K562 (cell line): ENCODE data around the gene CELF6. TPM values are rescaled to one million over a fixed set of nuclear protein-coding genes. Genes with fewer than 3 reads are reported as not detected.

Experiments
- ATAC-seq: fragments of 200-7000 bp; cut with Tn5 transposase; 3 replicates; pipeline ENCODE4 v1.9.1; 2020; ENCODE audit warnings: moderate library complexity
- BruUV-seq: library from RNA; stranded (reverse); fragments of 400-500 nt; replicated peaks from 2 replicates; lab custom pipeline; 2021; lab: Mats Ljungman, UMichigan
- CTCF ChIA-PET: fragments of 300-600 bp; formaldehyde crosslinking; extraction: SDS; loops from one replicate; lab custom pipeline; 2021; ENCODE audit warnings: low intra/inter-chr PET ratio; lab: Yijun Ruan, JAX
- POLR2A ChIA-PET: fragments of 300-600, 350-650 bp; sonication (Branson Sonifier 250); formaldehyde crosslinking; extraction: SDS; loops from one replicate; lab custom pipeline; 2021; ENCODE audit warnings: antibody characterized with exemption, inconsistent platforms; lab: Yijun Ruan, JAX
- DNase-seq, 4 experiments: peaks; one replicate each; pipeline versions ENCODE4 v3.0.0 to v3.0.0-alpha.2; 2011 to 2018; ENCODE audit warnings: low spot score in 3 of 4, mixed read lengths in 3 of 4; ENCODE audit errors: extremely low read depth in 1 of 4
- FAIRE-seq: peaks from 2 replicates; lab custom pipeline; 2011; peaks lifted over from hg19 to GRCh38; lab: Jason Lieb, UNC
- H2AFZ ChIP-seq: 2 replicates; pipeline ENCODE4 v1.6.0; 2011; ENCODE audit warnings: low read depth, low read length, control low read depth, inconsistent platforms
- H3K27ac ChIP-seq: fragments of 200-600 bp; 3 replicates; pipeline ENCODE4 v1.8.0; 2011; ENCODE audit warnings: low read depth, mild to moderate bottlenecking, control low read depth, inconsistent platforms, low read length, moderate library complexity, mixed read lengths; ENCODE audit errors: extremely low read depth
- H3K27me3 ChIP-seq, 2 experiments: fragments of 300-600 bp in 1 of 2; 2 replicates in 1 of 2; 3 replicates in 1 of 2; pipeline versions ENCODE4 v1.6.0 to v1.8.0; 2011; ENCODE audit warnings: inconsistent platforms in 2 of 2, low read length in 2 of 2, mild to moderate bottlenecking in 1 of 2, mixed read lengths in 1 of 2, moderate library complexity in 1 of 2; ENCODE audit not compliant: control insufficient read depth in 2 of 2, insufficient read depth in 2 of 2
- H3K36me3 ChIP-seq: fragments of 300-600 bp; 3 replicates; pipeline ENCODE4 v1.8.0; 2011; ENCODE audit warnings: mild to moderate bottlenecking, low read length, inconsistent platforms; ENCODE audit not compliant: control insufficient read depth, insufficient read depth
- H3K4me1 ChIP-seq, 2 experiments: fragments of 200-600 bp in 1 of 2; replicated peaks in 1 of 2; 2 replicates in 1 of 2; 3 replicates in 1 of 2; pipeline versions ENCODE4 v1.5.1 to v1.8.0; 2011; ENCODE audit warnings: inconsistent platforms in 2 of 2, low read length in 2 of 2, mild to moderate bottlenecking in 1 of 2, mixed read lengths in 1 of 2, moderate library complexity in 1 of 2; ENCODE audit not compliant: control insufficient read depth in 2 of 2, insufficient read depth in 2 of 2
- H3K4me2 ChIP-seq: 2 replicates; pipeline ENCODE4 v1.6.1; 2011; ENCODE audit warnings: low read length, control low read depth, inconsistent platforms, mixed read lengths; ENCODE audit not compliant: insufficient read depth
- H3K4me3 ChIP-seq: fragments of 200-600 bp; sonication (generic), shearing (Covaris generic); 2 replicates; pipeline ENCODE4 v1.5.1; 2016; ENCODE audit warnings: control low read depth, inconsistent platforms
- H3K79me2 ChIP-seq: fragments of 200-600 bp; 3 replicates; pipeline ENCODE4 v1.8.0; 2011; ENCODE audit warnings: low read length, inconsistent platforms; ENCODE audit not compliant: control insufficient read depth, insufficient read depth
- H3K9ac ChIP-seq, 2 experiments: 2 replicates each; pipeline versions ENCODE4 v1.6.0 to v1.6.1; 2011; ENCODE audit warnings: low read depth in 2 of 2, low read length in 2 of 2, control low read depth in 1 of 2, inconsistent platforms in 1 of 2, mild to moderate bottlenecking in 1 of 2, mixed read lengths in 1 of 2; ENCODE audit not compliant: insufficient read depth in 1 of 2
- H3K9me1 ChIP-seq: one replicate; pipeline ENCODE4 v1.6.0; 2011; ENCODE audit warnings: inconsistent platforms, mild to moderate bottlenecking, low read length, moderate library complexity; ENCODE audit not compliant: control insufficient read depth, insufficient read depth
- H3K9me3 ChIP-seq: replicated peaks from 2 replicates; pipeline ENCODE4 v1.5.1; 2011; ENCODE audit warnings: low read depth, low read length, inconsistent platforms; ENCODE audit not compliant: control insufficient read depth, insufficient read depth
- H4K20me1 ChIP-seq: replicated peaks from 2 replicates; pipeline ENCODE4 v1.6.1; 2011; ENCODE audit warnings: low read length, inconsistent platforms, mixed read lengths; ENCODE audit not compliant: control insufficient read depth, insufficient read depth
- CBFA2T3 ChIP-seq: fragments of 450-650 bp; IDR thresholded peaks from 2 replicates; pipeline ENCODE4 v1.6.1; 2017
- CBX8 ChIP-seq: fragments of 200-600 bp; sonication (generic); IDR thresholded peaks from 2 replicates; pipeline ENCODE4 v1.6.1; 2012; ENCODE audit warnings: borderline replicate concordance, mixed run types, low read depth, mild to moderate bottlenecking, moderate library complexity, mixed read lengths, low read length, control low read depth, inconsistent platforms; ENCODE audit not compliant: poor library complexity, severe bottlenecking; ENCODE audit errors: extremely low read depth
- FOS ChIP-seq: IDR thresholded peaks from 3 replicates; pipeline ENCODE4 v1.6.1; 2011; ENCODE audit not compliant: insufficient read length; ENCODE audit errors: extremely low read depth
- FOSL1 ChIP-seq: fragments of 200-800 bp; sonication (Bioruptor generic); conservative IDR thresholded peaks from 2 replicates; pipeline ENCODE4 v1.6.1; 2016; ENCODE audit warnings: missing genetic modification characterization, missing compliant biosample characterization
- FOXM1 ChIP-seq, 2 experiments: fragments of 450-650 bp in 1 of 2; sonication (generic) in 1 of 2; formaldehyde crosslinking in 1 of 2; IDR thresholded peaks; 2 replicates each; pipeline versions ENCODE4 v1.6.1 to v1.9.0; 2017 to 2022; ENCODE audit warnings: low read depth in 2 of 2, mild to moderate bottlenecking in 2 of 2, missing genetic modification reagents in 1 of 2, moderate library complexity in 1 of 2
- TAL1 ChIP-seq: fragments of 450-650 bp; IDR thresholded peaks from 2 replicates; pipeline ENCODE4 v1.6.1; 2016; ENCODE audit warnings: mild to moderate bottlenecking
- in situ Hi-C: fragments of 300-500 bp; cut with MboI; formaldehyde crosslinking; loops from 4 replicates; pipeline ENCODE4 v1.15.0; 2018; ENCODE audit warnings: inconsistent platforms, mixed read lengths
- intact Hi-C: fragments of 100-400 bp; cut with micrococcal nuclease; formaldehyde crosslinking; loops from 2 replicates; pipeline ENCODE4 v1.14.2; 2022
- polyA plus RNA-seq, 8 experiments: library from polyadenylated mRNA; depleted of rRNA in 4 of 8; stranded (reverse) in 5 of 8; unstranded in 3 of 8; fragments of >200 nt; fragmentation: Nextera tagmentation in 2 of 8; fragmentation: Illumina TruSeq in 1 of 8; extraction: Ambion mirVana in 2 of 8; extraction: Trizol in 1 of 8; gene quantifications; 2 replicates each; pipeline versions ENCODE4 v1.2.1 to v1.2.3, GENCODE V29; 2011 to 2014; ENCODE audit warnings: inconsistent platforms in 1 of 8, missing spikeins in 1 of 8
- total RNA-seq, 7 experiments: library from RNA; depleted of rRNA in 6 of 7; stranded (reverse); fragments of >200 nt in 6 of 7; fragmentation: Illumina TruSeq in 2 of 7; extraction: Trizol in 2 of 7; gene quantifications; 2 replicates each; pipeline versions ENCODE4 v1.2.1 to v1.2.3, GENCODE V29; 2011 to 2021; ENCODE audit warnings: low replicate concordance in 1 of 7
- TF ChIP-seq, protein P1 (sequence below), 2 experiments: fragments of 450-650 bp in 1 of 2; IDR thresholded peaks; 2 replicates each; pipeline ENCODE4 v1.6.1; 2011 to 2017; ENCODE audit warnings: low read depth in 2 of 2, antibody characterized with exemption in 1 of 2, borderline replicate concordance in 1 of 2, low read length in 1 of 2, mild to moderate bottlenecking in 1 of 2, mixed read lengths in 1 of 2; ENCODE audit not compliant: control insufficient read depth in 1 of 2

The CELF6 gene
- total and polyA plus RNA-seq, 9 of the 15 experiments (the other 6 are each of a cell fraction or from before 2014, with no cell fraction given), result 0.01 to 0.11 TPM; not detected in 7

DNA sequence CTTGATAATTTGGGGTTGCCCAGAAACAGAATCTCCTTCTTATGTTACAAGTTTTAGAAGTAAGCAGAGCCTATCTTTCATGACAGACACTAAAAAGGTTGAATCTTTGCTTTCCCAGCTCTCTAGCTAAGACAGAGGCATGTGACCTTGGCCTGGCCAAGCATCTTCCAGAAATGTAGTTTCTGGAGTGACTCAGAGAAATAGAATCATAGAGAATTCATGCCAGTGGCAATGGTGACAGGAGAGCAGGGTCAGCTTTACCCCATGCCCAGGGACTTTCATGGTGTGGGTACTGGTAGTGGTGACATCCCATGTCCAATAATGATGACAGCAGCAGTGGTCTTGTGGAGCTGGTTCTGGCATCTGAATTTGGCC, 43.6 kb downstream of the CELF6 start:
- Histone ChIP-seq H4K20me1 (no peaks in the 10 kb centered on the region), H3K79me2 (peaks cover 13% of the 10 kb centered on the region), H2AFZ (no peak overlapping the region), H3K9me3 (no peaks in the 10 kb centered on the region), H3K4me3 (no peak overlapping the region), H3K36me3 (no peaks in the 10 kb centered on the region), H3K9ac (no peak overlapping the region), H3K27ac (no peak overlapping the region), H3K4me2 (no peak overlapping the region), H3K9me1 (no peaks in the 10 kb centered on the region), H3K4me1 (peaks cover 12% of the 10 kb centered on the region in 2 experiments; a peak in 4 of 5 replicates), H3K27me3 (peaks cover 0 to 4% of the 10 kb centered on the region in 2 experiments; a peak in 1 of 5 replicates)
- ChIA-PET POLR2A (no interaction called here), CTCF (no interaction called here)
- BruUV-seq, result no TSS peak
- FAIRE-seq (no peak), ATAC-seq (no peak), DNase-seq (no peak)
- in situ Hi-C loops (no loop called here), intact Hi-C loops (no loop called here)
- no peak for TF ChIP-seq FOXM1 (IDR thresholded peaks at IDR 0.05; ENCODE audit: low read depth)
- no peak for TF ChIP-seq FOXM1 (CRISPR knock-in tag; IDR thresholded peaks at IDR 0.05; ENCODE audit: low read depth)
- 0 out of 2 replicates have a peak, but pooled peaks have one; percentile 15 for TF ChIP-seq FOSL1 (tag)
- TF ChIP-seq, protein P1, sequence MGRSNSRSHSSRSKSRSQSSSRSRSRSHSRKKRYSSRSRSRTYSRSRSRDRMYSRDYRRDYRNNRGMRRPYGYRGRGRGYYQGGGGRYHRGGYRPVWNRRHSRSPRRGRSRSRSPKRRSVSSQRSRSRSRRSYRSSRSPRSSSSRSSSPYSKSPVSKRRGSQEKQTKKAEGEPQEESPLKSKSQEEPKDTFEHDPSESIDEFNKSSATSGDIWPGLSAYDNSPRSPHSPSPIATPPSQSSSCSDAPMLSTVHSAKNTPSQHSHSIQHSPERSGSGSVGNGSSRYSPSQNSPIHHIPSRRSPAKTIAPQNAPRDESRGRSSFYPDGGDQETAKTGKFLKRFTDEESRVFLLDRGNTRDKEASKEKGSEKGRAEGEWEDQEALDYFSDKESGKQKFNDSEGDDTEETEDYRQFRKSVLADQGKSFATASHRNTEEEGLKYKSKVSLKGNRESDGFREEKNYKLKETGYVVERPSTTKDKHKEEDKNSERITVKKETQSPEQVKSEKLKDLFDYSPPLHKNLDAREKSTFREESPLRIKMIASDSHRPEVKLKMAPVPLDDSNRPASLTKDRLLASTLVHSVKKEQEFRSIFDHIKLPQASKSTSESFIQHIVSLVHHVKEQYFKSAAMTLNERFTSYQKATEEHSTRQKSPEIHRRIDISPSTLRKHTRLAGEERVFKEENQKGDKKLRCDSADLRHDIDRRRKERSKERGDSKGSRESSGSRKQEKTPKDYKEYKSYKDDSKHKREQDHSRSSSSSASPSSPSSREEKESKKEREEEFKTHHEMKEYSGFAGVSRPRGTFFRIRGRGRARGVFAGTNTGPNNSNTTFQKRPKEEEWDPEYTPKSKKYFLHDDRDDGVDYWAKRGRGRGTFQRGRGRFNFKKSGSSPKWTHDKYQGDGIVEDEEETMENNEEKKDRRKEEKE (IDR thresholded peaks at IDR 0.05; ENCODE audit: borderline replicate concordance in 1 of 2, control insufficient read depth in 1 of 2, low read depth in 2 of 2, low read length in 1 of 2), result no peak
- TF ChIP-seq CBX8, result no peak
- TF ChIP-seq TAL1, result 0 out of 2 replicates have a peak, but pooled peaks have one; percentile 6
- peak; percentile 23; the same call in 1 of the 2 replicates for TF ChIP-seq CBFA2T3
- TF ChIP-seq FOS, result no peak
